ENCODE data around the gene SIRPB2.

DNA sequence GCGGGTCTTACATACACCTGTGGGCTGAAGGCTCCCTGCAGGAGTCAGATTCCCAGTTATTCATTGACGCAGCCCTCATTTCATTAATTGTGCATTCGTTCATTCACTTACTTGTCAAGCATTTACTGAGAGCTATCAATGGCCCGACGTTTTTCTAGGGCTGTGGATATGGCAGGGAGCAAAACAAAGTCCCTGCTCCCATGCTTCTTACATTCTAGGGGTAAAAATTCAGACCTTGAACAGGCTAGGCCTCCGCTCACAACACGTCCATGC, 24.2 kb downstream of the SIRPB2 start:
- TF ChIP-seq, protein P1, sequence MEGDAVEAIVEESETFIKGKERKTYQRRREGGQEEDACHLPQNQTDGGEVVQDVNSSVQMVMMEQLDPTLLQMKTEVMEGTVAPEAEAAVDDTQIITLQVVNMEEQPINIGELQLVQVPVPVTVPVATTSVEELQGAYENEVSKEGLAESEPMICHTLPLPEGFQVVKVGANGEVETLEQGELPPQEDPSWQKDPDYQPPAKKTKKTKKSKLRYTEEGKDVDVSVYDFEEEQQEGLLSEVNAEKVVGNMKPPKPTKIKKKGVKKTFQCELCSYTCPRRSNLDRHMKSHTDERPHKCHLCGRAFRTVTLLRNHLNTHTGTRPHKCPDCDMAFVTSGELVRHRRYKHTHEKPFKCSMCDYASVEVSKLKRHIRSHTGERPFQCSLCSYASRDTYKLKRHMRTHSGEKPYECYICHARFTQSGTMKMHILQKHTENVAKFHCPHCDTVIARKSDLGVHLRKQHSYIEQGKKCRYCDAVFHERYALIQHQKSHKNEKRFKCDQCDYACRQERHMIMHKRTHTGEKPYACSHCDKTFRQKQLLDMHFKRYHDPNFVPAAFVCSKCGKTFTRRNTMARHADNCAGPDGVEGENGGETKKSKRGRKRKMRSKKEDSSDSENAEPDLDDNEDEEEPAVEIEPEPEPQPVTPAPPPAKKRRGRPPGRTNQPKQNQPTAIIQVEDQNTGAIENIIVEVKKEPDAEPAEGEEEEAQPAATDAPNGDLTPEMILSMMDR (IDR thresholded peaks at IDR 0.05), result no peak
- no peak for TF ChIP-seq EP300 (IDR thresholded peaks at IDR 0.05)
- no peak for TF ChIP-seq POLR2A (IDR thresholded peaks at IDR 0.05)
